Measurements from ENCODE around the gene PTPRT. TPM values are rescaled to one million over a fixed set of nuclear protein-coding genes. Genes with fewer than 3 reads are reported as not detected.

Gene PTPRT
- total RNA-seq, 1 donor = under 0.01 TPM

GRCh38 chr20:43003318-43003944, 186.3 kb downstream of the PTPRT start:
- no peaks in the 10 kb centered on the region for H3K4me1 ChIP-seq (ENCODE audit: insufficient read depth, low read length)
- no peak overlapping the region for H3K4me3 ChIP-seq (ENCODE audit: low read length)
- H3K27me3 ChIP-seq (ENCODE audit: insufficient read depth, low read length) = no peaks in the 10 kb centered on the region
- no peaks in the 10 kb centered on the region for H3K9me3 ChIP-seq (ENCODE audit: low read depth, low read length)

GRCh38 chr20:42996141-42996540, 193.6 kb downstream of the PTPRT start:
- Histone ChIP-seq H3K27me3 (ENCODE audit: insufficient read depth, low read length) (no peaks in the 10 kb centered on the region), H3K4me1 (ENCODE audit: insufficient read depth, low read length) (no peaks in the 10 kb centered on the region), H3K9me3 (ENCODE audit: low read depth, low read length) (no peaks in the 10 kb centered on the region), H3K4me3 (ENCODE audit: low read length) (no peak overlapping the region)

- no peaks in the 10 kb centered on the region for H3K9me3 ChIP-seq (ENCODE audit: low read depth, low read length)
- H3K4me3 ChIP-seq (ENCODE audit: low read length) = no peak overlapping the region
- no peaks in the 10 kb centered on the region for H3K4me1 ChIP-seq (ENCODE audit: insufficient read depth, low read length)
- no peaks in the 10 kb centered on the region for H3K27me3 ChIP-seq (ENCODE audit: insufficient read depth, low read length)
These were observed 201.4 kb downstream of the PTPRT start for GRCh38 chr20:42988319-42988718.

GRCh38 chr20:42987376-42988114, 202.2 kb downstream of the PTPRT start:
- Histone ChIP-seq H3K9me3 (ENCODE audit: low read depth, low read length) (no peaks in the 10 kb centered on the region), H3K27me3 (ENCODE audit: insufficient read depth, low read length) (no peaks in the 10 kb centered on the region), H3K4me3 (ENCODE audit: low read length) (no peak overlapping the region), H3K4me1 (ENCODE audit: insufficient read depth, low read length) (no peaks in the 10 kb centered on the region)

- Histone ChIP-seq H3K4me3 (ENCODE audit: low read length) (no peak overlapping the region), H3K27me3 (ENCODE audit: insufficient read depth, low read length) (no peaks in the 10 kb centered on the region), H3K4me1 (ENCODE audit: insufficient read depth, low read length) (no peaks in the 10 kb centered on the region), H3K9me3 (ENCODE audit: low read depth, low read length) (no peaks in the 10 kb centered on the region)
These were observed 203.4 kb downstream of the PTPRT start for GRCh38 chr20:42986143-42986773.

GRCh38 chr20:42985628-42986027, 204.1 kb downstream of the PTPRT start:
- H3K27me3 ChIP-seq (ENCODE audit: insufficient read depth, low read length) = no peaks in the 10 kb centered on the region
- no peaks in the 10 kb centered on the region for H3K4me1 ChIP-seq (ENCODE audit: insufficient read depth, low read length)
- no peaks in the 10 kb centered on the region for H3K9me3 ChIP-seq (ENCODE audit: low read depth, low read length)
- H3K4me3 ChIP-seq (ENCODE audit: low read length) = no peak overlapping the region

- H3K4me1 ChIP-seq (ENCODE audit: insufficient read depth, low read length) = no peaks in the 10 kb centered on the region
- H3K4me3 ChIP-seq (ENCODE audit: low read length) = no peak overlapping the region
- H3K27me3 ChIP-seq (ENCODE audit: insufficient read depth, low read length) = no peaks in the 10 kb centered on the region
- H3K9me3 ChIP-seq (ENCODE audit: low read depth, low read length) = no peaks in the 10 kb centered on the region
These were observed 207.5 kb downstream of the PTPRT start for GRCh38 chr20:42982218-42982617.

- no peak overlapping the region for H3K4me3 ChIP-seq (ENCODE audit: low read length)
- H3K9me3 ChIP-seq (ENCODE audit: low read depth, low read length) = no peaks in the 10 kb centered on the region
- H3K4me1 ChIP-seq (ENCODE audit: insufficient read depth, low read length) = no peaks in the 10 kb centered on the region
- H3K27me3 ChIP-seq (ENCODE audit: insufficient read depth, low read length) = no peaks in the 10 kb centered on the region
These were observed 208.5 kb downstream of the PTPRT start for GRCh38 chr20:42981253-42981652.

GRCh38 chr20:42979720-42980119, 210.0 kb downstream of the PTPRT start:
- no peaks in the 10 kb centered on the region for H3K27me3 ChIP-seq (ENCODE audit: insufficient read depth, low read length)
- no peaks in the 10 kb centered on the region for H3K9me3 ChIP-seq (ENCODE audit: low read depth, low read length)
- no peaks in the 10 kb centered on the region for H3K4me1 ChIP-seq (ENCODE audit: insufficient read depth, low read length)
- H3K4me3 ChIP-seq (ENCODE audit: low read length) = no peak overlapping the region

- Histone ChIP-seq H3K4me1 (ENCODE audit: insufficient read depth, low read length) (no peaks in the 10 kb centered on the region), H3K4me3 (ENCODE audit: low read length) (no peak overlapping the region), H3K27me3 (ENCODE audit: insufficient read depth, low read length) (no peaks in the 10 kb centered on the region), H3K9me3 (ENCODE audit: low read depth, low read length) (no peaks in the 10 kb centered on the region)
These were observed 211.3 kb downstream of the PTPRT start for GRCh38 chr20:42978184-42978974.

GRCh38 chr20:42975974-42976373, 213.7 kb downstream of the PTPRT start:
- Histone ChIP-seq H3K4me3 (ENCODE audit: low read length) (no peak overlapping the region), H3K9me3 (ENCODE audit: low read depth, low read length) (no peaks in the 10 kb centered on the region), H3K27me3 (ENCODE audit: insufficient read depth, low read length) (no peaks in the 10 kb centered on the region), H3K4me1 (ENCODE audit: insufficient read depth, low read length) (no peaks in the 10 kb centered on the region)

GRCh38 chr20:42974347-42974746, 215.4 kb downstream of the PTPRT start:
- Histone ChIP-seq H3K4me3 (ENCODE audit: low read length) (no peak overlapping the region), H3K27me3 (ENCODE audit: insufficient read depth, low read length) (no peaks in the 10 kb centered on the region), H3K4me1 (ENCODE audit: insufficient read depth, low read length) (no peaks in the 10 kb centered on the region), H3K9me3 (ENCODE audit: low read depth, low read length) (no peaks in the 10 kb centered on the region)

GRCh38 chr20:42972591-42972990, 217.1 kb downstream of the PTPRT start:
- H3K4me3 ChIP-seq (ENCODE audit: low read length) = no peak overlapping the region
- H3K27me3 ChIP-seq (ENCODE audit: insufficient read depth, low read length) = no peaks in the 10 kb centered on the region
- no peaks in the 10 kb centered on the region for H3K4me1 ChIP-seq (ENCODE audit: insufficient read depth, low read length)
- no peaks in the 10 kb centered on the region for H3K9me3 ChIP-seq (ENCODE audit: low read depth, low read length)

GRCh38 chr20:42968746-42969145, 221.0 kb downstream of the PTPRT start:
- no peaks in the 10 kb centered on the region for H3K27me3 ChIP-seq (ENCODE audit: insufficient read depth, low read length)
- H3K4me3 ChIP-seq (ENCODE audit: low read length) = no peak overlapping the region
- H3K4me1 ChIP-seq (ENCODE audit: insufficient read depth, low read length) = no peaks in the 10 kb centered on the region
- no peaks in the 10 kb centered on the region for H3K9me3 ChIP-seq (ENCODE audit: low read depth, low read length)

- Histone ChIP-seq H3K9me3 (ENCODE audit: low read depth, low read length) (no peaks in the 10 kb centered on the region), H3K4me1 (ENCODE audit: insufficient read depth, low read length) (no peaks in the 10 kb centered on the region), H3K4me3 (ENCODE audit: low read length) (no peak overlapping the region), H3K27me3 (ENCODE audit: insufficient read depth, low read length) (no peaks in the 10 kb centered on the region)
These were observed 225.9 kb downstream of the PTPRT start for GRCh38 chr20:42963796-42964195.

Measured in mononuclear cell (primary cell).